Esophagus muscularis mucosa (tissue), 3 donors: ENCODE data around the gene MBD3L4.

Experiments
- POLR2A ChIP-seq: fragments of 450-650 bp; IDR thresholded peaks from one replicate; pipeline ENCODE4 v1.6.1; 2017; ENCODE audit warnings: antibody characterized with exemption, moderate library complexity, mild to moderate bottlenecking, low read depth
- POLR2AphosphoS5 ChIP-seq, 2 donors: sonication (generic); formaldehyde crosslinking; IDR thresholded peaks; one replicate each; pipeline ENCODE4 v1.6.1; 2017; ENCODE audit warnings: antibody characterized with exemption in 2 of 2
- TF ChIP-seq, protein P1 (sequence below), 3 experiments: fragments of 200-600 bp in 2 of 3; fragments of 450-650 bp in 1 of 3; sonication (generic) in 2 of 3; IDR thresholded peaks; one replicate each; pipeline ENCODE4 v1.5.1; 2017 to 2019; ENCODE audit warnings: antibody characterized with exemption in 3 of 3, mild to moderate bottlenecking in 2 of 3, moderate library complexity in 1 of 3

DNA sequence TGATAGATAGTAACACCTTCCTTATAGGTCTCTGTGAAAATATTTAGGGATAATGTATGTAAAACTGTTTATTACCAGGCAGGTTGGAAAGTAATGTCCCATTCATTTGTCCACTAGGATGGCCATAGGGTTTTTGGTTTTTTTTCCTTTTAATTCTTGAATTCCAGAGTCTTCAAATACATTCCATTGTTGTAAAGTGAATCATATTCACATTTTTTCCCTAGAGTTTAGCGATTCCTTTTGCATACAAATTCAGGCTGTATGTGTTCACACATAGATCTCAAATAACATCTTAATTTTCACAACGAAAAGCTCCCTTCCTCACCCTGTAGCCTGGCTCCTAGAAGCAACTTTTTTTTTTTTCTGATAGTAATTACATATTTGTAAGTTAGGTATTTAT lies 27.7 kb upstream of the MBD3L4 start:
- no peak for TF ChIP-seq POLR2AphosphoS5 (IDR thresholded peaks at IDR 0.05)
- TF ChIP-seq, protein P1, sequence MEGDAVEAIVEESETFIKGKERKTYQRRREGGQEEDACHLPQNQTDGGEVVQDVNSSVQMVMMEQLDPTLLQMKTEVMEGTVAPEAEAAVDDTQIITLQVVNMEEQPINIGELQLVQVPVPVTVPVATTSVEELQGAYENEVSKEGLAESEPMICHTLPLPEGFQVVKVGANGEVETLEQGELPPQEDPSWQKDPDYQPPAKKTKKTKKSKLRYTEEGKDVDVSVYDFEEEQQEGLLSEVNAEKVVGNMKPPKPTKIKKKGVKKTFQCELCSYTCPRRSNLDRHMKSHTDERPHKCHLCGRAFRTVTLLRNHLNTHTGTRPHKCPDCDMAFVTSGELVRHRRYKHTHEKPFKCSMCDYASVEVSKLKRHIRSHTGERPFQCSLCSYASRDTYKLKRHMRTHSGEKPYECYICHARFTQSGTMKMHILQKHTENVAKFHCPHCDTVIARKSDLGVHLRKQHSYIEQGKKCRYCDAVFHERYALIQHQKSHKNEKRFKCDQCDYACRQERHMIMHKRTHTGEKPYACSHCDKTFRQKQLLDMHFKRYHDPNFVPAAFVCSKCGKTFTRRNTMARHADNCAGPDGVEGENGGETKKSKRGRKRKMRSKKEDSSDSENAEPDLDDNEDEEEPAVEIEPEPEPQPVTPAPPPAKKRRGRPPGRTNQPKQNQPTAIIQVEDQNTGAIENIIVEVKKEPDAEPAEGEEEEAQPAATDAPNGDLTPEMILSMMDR (IDR thresholded peaks at IDR 0.05): no peak
- no peak for TF ChIP-seq POLR2A
